GM21825 (cell line): Measurements from ENCODE around the gene GNG8.
"Not testable (repeated sequence)": the region's sequence is repeated elsewhere in the genome, so short reads cannot be mapped to it uniquely, and the experiment has no call there.

Experiments
- ATAC-seq: cut with Tn5 transposase; IDR thresholded peaks from one replicate; pipeline ENCODE4 v1.9.1; 2021; ENCODE audit warnings: mild to moderate bottlenecking, moderate library complexity; ENCODE audit not compliant: unreplicated experiment

GNG8 gene

DNA sequence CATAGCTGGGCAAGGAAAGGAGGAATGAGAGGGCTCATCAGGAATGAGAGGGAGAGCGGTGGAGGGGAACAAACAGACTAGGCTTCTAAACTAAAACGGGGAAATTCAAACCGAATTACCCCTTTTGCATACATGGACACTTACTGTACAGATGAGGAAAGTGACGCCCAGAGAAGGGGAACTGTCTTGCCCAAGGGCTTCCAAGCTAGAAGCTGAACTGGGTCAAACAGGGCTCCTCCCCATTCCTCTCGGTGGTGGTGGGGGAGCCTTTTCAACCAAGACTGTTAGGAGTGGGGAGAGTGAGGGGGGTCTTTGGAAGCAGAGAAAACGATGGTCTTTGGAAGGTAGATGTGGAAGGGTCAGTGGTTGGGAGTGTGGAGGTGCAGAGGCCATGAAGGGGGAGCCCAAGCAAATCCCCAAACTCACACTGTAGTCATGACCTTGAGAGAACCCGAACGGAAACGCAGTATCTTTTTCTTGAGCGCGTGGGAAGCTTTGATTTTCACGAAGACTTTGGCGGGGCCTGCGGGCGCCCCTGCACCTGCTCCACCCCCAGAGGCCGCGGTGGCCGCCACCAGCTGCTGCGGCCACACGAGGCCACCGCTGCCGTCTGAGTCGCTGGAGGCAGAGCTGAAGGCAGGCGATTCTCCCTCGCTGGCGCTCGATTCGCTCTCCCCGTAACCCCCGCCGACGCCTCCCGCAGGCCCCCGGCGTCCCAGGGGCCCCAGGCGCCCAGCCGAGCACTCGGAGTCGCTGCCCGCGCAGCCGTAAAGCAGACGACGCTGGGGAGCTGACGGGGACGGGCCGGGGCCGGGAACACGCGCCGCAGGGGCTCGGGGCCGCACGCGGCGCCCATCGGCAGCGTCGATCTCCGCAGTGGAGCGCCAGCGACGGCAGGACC lies 12.3 kb upstream of the GNG8 start:
- ATAC-seq, result no peak

DNA sequence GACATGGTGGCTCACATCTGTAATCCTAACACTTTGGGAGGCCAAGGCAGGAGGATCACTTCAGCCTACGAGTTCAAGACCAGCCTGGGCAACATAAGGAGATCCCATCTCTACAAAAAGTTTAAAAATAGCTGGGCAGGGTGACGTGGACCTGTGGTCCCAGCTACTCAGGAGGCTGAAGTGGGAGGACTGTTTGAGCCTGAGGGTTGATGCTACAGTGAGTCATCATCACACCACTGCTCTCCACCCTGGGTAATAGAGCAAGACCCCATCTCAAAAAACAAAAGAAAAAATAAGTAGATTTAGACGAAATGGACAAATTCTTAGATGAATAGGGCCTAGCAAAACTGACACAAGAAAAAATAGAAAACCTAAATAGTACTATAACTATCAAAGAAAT lies 10.4 kb upstream of the GNG8 start:
- no peak for ATAC-seq

DNA sequence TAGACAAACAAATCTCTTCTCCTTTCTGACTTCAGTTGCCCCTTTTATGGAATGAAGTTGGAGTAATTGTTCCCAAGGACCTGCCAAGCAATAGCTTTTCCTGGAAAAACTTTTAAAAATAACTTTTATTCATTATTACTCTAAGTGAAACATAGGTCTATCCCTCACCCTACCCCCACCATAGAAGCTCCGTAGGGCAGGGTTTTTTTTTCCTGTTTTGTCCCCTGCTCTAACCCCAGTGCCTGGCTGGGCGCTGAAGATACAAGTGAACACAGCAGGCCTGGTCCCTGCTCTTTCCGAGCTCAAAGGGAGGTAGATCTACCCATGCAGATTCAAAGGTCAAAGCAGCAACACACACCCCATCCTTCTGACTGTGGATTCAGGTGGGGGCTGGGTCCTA lies 8.7 kb upstream of the GNG8 start:
- ATAC-seq, result no peak

DNA sequence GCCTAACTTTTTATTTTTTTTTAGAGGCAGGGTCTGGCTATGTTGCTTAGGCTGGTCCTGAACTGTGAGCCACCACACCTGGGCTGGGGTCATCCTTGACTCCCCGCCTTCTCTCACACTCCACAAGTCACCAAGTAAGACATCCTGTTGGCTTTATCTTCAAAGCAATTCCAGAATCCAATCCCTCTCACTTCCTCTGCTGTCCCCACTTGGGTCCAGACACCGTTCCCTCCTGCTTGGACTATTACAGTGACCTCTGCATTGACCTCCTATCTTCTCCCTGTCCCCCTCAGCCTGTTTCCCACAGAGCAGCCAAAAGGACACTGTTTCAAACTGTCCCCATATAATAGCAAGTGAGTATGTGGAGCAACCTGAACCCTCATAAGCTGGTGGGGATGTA lies 4.7 kb upstream of the GNG8 start:
- ATAC-seq, result no peak

DNA sequence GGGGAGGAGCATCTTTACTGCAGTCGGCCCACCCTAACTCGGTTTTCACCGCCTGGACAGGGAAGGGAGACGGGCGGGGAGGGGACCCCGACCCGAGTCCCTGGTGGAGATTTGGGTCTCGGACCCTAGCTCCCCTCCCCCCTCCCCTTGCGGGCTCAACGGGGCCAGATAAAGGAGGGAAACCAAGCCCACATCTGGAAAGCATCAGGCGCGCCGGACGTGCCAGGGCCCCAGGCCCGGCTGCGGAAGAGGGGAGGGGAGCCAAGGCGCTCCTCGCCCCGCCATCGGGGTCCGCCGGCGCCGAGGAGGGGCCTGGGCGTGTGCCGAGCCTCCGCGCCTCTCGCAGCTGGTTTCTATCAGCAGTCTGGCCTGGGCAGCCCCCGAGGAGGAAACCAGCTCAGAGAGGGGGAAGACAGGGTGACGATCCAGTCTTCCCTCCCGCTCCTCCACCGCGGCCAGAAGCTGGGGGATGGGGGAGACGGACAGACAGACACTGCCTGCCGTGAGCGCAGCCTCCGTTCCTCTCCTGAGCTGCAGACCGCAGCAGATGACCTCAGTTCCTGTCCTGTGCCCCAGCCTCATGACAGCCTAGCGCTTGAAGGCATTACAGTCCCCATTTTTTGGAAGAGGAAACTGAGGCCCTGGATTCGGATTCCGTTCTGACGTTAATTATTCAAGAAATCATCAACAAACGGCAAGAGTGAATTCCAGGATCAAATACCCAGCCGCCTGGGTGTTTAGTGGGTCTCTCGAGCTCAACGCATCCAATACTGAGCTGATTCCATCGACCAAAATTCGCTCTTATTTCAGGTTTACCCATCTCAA lies 3.6 kb upstream of the GNG8 start:
- ATAC-seq, result no peak

DNA sequence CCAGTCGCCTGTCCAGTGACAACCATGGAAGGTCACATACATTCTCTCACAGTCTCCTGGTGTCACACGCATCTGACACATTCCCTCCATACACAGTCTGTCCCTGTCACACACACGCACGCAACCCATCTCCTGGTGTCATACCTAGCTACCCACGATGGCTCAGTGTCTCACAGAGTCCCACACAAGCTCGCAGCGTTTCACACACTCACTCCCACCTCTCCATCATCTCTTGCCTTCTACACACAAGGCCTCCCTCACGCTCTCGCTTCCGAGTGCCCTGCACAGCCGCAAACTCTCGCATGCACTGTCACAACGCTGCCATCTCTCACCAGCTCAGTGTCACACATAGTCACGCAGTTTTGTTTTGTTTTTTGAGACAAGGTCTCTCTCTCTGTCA lies 1.2 kb upstream of the GNG8 start:
- ATAC-seq, result no peak

DNA sequence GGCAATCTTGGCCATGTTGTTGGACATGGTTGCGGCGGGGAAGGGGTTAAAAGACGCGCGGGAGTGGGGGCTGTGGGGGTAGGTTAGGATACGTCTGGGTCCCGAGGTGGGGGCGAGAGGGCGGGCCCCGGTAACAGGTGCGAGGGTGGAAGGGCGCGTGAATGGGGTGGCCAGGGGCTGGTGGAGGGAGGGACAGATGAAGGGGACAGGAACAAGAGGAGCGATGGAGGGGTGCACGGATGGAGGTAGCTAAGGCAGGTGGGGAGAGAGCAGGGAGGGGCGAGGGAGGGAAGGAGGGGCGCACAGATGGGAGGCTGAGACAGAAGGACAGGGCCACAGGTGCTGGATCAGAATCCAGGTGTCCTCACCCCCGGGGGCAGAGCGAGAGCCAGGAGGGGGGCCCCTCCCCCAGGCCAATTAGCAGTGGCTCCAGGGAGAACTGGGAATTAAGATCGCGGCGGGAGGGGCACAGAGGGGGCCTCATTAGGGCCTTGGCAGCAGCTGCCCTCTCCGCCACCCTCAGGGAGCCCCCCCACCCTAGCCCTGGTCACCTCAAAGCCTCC lies 1.3 kb downstream of the GNG8 start:
- ATAC-seq, result no peak

DNA sequence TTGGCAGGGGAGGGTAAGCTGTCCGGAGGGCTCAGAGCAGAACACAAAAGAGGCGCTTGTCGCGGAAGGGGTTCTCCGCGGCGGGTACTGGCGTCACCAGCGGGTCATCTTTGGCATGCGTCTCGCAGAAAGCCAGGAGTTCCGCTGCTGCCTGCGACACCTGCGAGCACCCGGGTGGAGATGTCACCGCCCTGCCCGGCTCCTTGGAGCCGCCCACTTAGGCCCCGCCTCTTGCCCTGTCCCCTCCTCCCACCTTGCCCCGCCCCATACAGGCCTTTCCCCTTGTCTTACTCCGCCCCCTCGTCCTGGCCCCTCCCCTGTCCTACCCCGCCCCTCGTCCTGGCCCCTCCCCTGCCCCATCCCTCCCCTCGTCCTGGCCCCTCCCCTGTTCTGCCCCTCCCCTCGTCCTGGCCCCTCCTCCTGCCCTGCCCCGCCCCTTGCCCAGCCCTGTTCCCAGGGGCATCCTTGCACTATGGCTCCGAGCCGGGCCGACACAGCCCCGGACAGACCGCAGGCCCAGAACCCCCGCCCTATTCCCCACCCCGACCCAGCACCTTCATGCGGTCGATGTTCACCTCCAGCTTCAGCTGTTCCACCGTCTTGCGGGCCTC lies 1.9 kb downstream of the GNG8 start:
- no peak for ATAC-seq

DNA sequence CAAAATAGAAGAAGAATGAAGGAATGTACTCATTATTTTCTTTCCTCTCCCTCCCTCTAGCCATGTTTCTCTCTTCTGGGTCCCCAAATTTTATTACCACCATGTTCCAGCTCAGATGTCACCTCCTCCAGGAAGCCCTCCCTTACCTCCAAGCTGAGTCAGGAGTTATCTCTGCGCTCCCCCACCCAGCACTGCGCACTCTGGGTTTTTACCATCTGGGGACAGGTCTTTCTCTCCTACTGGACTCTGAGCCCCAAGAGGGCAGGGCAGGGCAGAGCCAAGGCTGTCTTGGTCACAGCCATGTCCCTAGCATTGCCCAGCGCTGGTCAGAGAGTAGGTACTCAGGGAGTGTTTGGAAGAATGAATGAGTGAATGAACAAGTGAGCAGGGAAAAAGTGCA lies 2.9 kb downstream of the GNG8 start:
- ATAC-seq, result no peak

DNA sequence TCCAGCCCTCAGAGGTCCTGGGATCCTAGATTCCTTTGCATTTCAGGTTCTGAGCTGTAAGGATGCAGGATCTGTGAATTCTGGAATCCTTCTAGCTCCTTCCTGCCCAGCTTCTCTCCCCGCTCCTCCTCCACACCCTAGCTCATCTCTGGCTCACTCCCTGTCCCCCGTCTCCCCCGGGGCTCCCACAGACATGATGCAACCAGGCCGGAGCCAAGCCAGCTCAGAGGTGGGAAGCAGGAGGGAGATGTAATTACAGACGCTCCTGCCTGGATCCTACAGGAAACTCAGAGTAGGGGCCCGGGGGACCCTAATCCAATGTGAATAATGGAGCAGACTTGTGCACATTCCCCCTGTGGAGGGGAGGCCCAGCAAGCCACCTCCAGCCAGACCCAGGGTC lies 4.5 kb downstream of the GNG8 start:
- ATAC-seq, result no peak

DNA sequence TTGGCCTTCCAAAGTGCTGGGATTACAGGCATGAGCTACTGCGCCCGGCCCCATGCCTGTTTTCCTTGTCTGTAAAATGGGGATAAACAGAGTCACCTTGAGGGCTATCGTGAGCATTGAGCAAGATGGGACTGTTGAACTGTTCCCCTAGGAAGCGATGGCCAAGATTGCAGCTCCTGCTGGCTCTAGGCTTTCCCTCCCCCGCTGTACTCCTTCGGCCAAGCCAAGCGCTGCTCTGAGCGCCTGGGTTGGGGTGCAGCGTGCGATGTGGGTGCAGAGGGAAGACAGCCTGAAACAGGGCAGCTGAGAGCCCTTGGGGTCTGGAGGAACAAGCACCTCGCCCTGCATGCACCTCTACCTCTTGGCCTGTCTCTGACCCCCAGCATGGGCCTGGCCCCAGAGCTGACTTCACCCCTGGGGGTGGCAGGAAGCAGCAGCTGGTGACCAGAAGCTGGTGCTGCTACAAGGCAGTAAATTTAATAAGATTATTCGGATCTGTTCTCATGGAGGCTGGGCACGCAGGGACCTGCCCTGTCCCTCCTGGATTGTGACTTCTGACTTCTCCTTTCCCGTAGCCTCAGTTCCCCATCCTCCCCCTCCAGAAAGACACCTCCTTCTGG lies 5.3 kb downstream of the GNG8 start:
- ATAC-seq, result no peak

DNA sequence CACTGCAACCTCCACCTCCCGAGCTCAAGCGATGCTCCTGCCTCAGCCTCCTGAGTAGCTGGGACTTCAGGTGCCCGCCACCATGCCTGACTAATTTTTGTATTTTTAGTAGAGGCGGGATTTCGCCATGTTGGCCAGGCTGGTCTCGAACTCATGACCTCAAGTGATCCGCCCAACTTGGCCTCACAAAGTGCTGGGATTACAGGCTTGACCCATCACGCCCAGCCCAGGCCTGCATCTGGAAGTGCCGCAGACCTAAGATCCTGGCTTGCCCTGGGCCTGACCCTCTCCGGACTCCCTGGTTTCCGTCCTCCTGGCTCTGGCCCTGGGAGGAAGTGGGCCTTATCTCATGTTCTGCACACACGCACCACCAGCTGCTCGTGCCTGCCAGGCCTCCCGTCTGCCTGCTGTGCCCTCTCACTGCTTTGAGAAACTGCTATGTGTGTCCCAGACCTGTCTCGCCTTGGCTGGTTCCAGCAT lies 6.4 kb downstream of the GNG8 start:
- ATAC-seq, result no peak

DNA sequence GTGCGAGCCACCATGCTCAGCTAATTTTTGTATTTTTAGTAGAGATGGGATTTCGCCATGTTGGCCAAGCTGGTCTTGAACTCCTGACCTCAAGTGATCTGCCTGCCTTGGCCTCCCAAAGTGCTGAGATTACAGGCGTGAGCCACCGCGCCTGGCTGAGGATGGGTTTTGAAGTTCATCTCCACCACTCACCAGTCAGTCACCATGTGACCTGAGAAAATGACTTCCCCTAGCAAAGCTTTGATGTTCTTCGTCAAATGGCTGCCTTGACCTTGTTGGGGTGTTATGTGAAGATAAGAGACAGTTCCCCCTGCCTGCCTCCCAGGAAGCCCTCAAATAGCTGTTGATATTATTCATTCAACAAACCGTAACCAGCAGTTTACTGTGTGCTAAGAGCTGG lies 7.0 kb downstream of the GNG8 start:
- not testable (repeated sequence) for ATAC-seq

DNA sequence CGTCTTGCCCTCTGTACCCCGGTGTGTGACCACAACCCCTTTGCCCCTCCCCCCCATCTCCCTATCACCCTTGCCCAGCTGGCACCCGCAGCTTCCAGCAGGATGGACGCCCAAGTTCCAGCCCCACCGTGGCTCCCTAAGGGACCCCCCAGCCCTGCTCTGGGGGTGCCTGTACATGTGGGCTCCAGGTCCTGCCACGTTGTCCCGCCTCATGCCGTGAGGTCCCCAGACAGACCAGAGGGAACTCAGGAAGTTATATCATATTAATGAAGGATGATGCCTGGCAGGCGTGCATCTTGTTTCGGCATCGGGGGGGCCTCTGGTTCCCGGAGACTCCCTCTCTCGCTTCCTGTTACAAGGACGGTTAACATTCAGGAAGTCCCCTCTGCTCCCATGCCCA lies 9.6 kb downstream of the GNG8 start:
- no peak for ATAC-seq

DNA sequence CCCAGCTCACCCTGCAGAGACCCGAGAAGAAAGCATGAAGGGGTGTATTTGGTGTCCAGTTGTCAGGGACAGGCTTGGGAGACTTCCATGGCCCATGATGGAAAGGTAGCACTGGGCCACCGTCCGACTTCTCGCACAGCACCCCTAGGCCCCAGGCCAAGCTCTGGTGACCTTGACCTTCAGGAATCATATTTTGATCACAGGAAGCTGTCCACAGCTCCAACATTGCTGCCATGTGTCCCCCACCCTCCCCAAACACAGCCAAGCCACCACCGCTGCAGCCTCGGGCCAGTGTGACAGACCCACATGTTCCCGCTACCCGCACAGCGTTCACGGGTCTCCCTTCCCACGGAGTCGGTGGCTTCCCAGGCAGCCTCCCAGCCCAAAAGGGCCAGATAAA lies 10.3 kb downstream of the GNG8 start:
- ATAC-seq, result no peak

DNA sequence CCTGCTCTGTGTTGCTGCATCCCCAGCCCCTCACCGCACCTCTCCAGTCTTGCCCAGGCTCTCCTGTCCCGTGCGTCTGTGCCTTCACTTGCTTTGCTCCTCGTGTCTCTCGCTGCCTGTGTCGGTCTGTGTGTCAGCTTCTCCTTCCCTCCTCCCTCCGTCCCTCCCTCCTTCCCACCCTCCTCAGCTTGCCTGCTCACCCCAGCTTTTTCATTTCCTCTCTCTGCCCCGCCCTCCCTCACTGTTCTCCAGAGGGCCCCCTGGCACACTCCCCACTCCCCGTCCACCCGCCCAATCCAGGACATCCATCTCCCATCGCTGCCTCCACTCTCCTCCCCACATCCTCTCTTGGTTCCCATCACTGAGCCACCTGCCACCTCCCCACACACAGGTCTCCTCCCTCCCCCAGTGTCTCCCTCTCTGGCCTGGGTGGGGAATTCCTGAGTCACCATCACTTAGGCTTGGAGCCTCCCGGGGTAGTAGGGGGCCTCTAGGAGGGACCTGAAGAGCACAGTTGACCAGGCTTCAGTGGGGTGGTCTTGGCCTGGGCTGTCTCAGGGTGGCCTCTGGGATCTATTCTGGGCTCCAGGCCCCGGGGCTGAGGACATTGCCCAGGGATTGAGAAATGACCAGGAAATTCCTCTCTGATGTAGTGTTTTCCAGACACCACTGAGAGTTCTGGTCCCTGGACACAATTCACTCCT lies 10.9 kb downstream of the GNG8 start, which contains the start of gene PTGIR:
TSS of gene PTGIR (minus strand) at position 132 of the 704 bp plus-strand sequence. CDS start 864 bp downstream, outside the sequence.
- no peak for ATAC-seq

DNA sequence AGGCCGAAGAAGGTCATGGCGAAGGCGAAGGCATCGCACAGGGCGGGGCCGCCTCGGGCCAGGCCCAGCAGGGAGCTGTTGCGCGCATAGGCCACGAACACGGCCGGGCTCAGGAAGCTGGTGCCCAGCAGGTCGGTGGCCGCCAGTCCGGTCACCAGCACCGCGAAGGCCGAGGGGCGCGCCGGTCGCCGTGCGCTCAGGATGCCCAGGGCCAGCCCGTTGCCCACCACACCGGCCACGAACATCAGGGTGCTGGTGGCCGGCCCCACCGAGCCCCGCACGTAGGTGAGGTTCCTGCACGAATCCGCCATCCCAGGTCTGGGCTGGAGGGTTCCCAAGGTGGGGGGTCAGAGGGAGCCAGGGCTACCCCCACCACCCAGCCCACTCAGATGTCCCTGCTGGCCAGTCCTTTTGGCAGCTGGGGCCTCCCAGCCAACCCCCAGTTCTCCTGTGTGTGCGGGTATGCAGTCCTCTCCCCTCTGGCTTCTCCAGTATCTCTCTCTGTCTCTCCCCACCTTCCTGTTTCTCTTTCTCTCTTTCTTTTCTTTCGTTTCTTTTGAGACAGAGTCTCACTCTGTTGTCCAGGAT lies 12.0 kb downstream of the GNG8 start:
- ATAC-seq, result no peak

DNA sequence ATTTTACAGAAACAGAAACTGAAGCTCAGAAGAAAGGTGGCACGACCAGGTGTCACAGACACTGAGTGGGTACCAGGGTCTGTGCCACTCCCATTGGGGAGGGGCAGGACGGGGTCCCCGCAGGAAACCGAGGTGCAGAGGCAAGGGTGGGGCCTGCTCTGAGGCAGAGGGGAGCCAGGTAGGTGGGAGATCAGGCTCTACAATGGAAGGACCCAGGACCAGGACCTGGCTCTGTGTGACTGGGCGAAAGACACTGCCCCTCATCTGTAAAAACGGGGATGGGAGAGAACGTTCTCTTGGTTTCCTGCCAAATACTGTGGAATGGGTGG lies 13.9 kb downstream of the GNG8 start:
- ATAC-seq, result no peak

DNA sequence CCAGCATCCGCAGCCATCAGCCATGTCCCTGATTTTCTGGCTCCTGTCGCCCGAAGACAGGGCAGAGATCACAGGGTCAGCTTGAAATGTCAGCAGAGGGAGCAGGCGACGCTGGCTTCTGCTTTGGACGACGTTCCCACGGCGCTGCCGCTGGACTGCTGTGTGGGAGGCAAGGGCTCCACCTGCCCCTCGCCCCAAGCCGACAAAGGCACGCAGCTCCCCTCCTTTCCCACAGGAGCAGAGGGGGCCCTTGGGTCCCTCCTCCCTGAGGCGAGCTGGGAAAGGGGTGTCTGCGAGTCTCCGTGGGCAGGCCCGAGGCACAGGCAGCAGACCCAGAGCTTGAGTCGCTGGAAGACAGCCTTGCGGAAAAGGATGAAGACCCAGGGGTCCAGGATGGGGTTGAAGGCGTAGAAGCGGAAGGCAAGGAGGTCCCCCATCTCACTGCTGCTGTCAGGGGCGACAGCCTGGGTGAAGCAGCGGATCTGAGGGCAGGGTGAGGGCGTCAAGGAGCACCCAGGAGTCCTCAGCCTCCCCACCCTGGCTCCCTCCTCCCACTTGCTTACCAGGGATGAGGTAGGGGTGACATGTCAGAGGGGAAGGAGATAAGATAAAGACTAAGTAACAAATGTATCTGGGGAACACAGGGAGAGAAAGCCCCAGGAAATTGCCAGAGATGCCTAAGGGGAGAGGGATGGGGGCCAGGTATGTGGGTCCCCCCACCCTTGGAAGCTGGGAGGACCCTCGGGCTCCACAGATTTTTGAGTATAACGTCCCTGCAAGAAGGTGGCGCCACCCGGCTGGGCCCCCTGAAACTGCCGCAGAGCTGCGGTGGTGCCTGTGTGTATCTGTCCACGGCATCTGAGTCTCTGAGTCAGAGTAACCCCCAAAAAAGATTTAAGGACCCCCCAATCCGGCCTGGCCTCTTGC lies 14.5 kb downstream of the GNG8 start:
- no peak for ATAC-seq
